GM18858 (cell line): Measurements from ENCODE around the gene AIFM3.
A peak's percentile ranks its signal among the peaks of the same experiment; 100 is the strongest.

Source experiments
- ATAC-seq: cut with Tn5 transposase; IDR thresholded peaks from one replicate; pipeline ENCODE4 v1.9.1; 2021; ENCODE audit not compliant: unreplicated experiment

AIFM3 gene

GRCh38 chr22:20974336-20974955 lies 7.4 kb downstream of the AIFM3 start:
- no peak for ATAC-seq

- ATAC-seq = no peak
These were observed 8.7 kb downstream of the AIFM3 start for GRCh38 chr22:20975541-20976290.

GRCh38 chr22:20976291-20976877 lies 9.3 kb downstream of the AIFM3 start:
- no peak for ATAC-seq

- ATAC-seq = no peak
These were observed 10.0 kb downstream of the AIFM3 start for GRCh38 chr22:20977019-20977418.

- ATAC-seq = no peak
These were observed 10.6 kb downstream of the AIFM3 start for GRCh38 chr22:20977516-20978170.

- ATAC-seq = no peak
These were observed 11.4 kb downstream of the AIFM3 start for GRCh38 chr22:20978419-20978818.

GRCh38 chr22:20979243-20979809 lies 12.3 kb downstream of the AIFM3 start:
- no peak for ATAC-seq

- no peak for ATAC-seq
These were observed 12.9 kb downstream of the AIFM3 start for GRCh38 chr22:20979940-20980453.

- no peak for ATAC-seq
These were observed 13.5 kb downstream of the AIFM3 start for GRCh38 chr22:20980523-20980922.

- no peak for ATAC-seq
These were observed 14.1 kb downstream of the AIFM3 start for GRCh38 chr22:20980938-20981722.

- peak; percentile 59 for ATAC-seq
These were observed 14.9 kb downstream of the AIFM3 start, which contains the start of gene LZTR1 for GRCh38 chr22:20981787-20982562. TSS of gene LZTR1 (plus strand) at chr22:20982297. CDS start at chr22:20982372, 75 bp downstream.

GRCh38 chr22:20982563-20982882 lies 15.5 kb downstream of the AIFM3 start:
- ATAC-seq = no peak

GRCh38 chr22:20983081-20983771 lies 16.2 kb downstream of the AIFM3 start:
- no peak for ATAC-seq

- no peak for ATAC-seq
These were observed 18.7 kb downstream of the AIFM3 start for GRCh38 chr22:20985720-20986119.

- ATAC-seq = no peak
These were observed 19.3 kb downstream of the AIFM3 start for GRCh38 chr22:20986365-20986764.

GRCh38 chr22:20987375-20987774 lies 20.3 kb downstream of the AIFM3 start:
- ATAC-seq = no peak

GRCh38 chr22:20988573-20989322 lies 21.7 kb downstream of the AIFM3 start:
- no peak for ATAC-seq
